HepG2 (cell line): ENCODE results near the gene LIME1. TPM values are rescaled to one million over a fixed set of nuclear protein-coding genes. Genes with fewer than 3 reads are reported as not detected.

Source experiments
- AGO2 ChIP-seq: fragments of 200-400 bp; formaldehyde crosslinking; optimal IDR thresholded peaks from 2 replicates; pipeline ENCODE3; 2017; ENCODE audit warnings: mild to moderate bottlenecking, low read depth, low read length, moderate library complexity
- FOXA1 ChIP-seq, 2 experiments: fragments of 450-650 bp in 1 of 2; sonication (generic) in 1 of 2; formaldehyde crosslinking in 1 of 2; IDR thresholded peaks; 2 replicates each; pipeline versions ENCODE4 v1.4.0 to v1.6.1; 2016 to 2020; ENCODE audit warnings: missing genetic modification reagents in 1 of 2
- IRF2 ChIP-seq: IDR thresholded peaks from 2 replicates; pipeline ENCODE4 v1.6.1; 2018; ENCODE audit warnings: missing genetic modification reagents, missing compliant biosample characterization
- KAT8 ChIP-seq: IDR thresholded peaks from 2 replicates; pipeline ENCODE4 v1.6.1; 2016; ENCODE audit warnings: missing genetic modification reagents, missing compliant biosample characterization
- NPAS2 ChIP-seq: sonication (generic); formaldehyde crosslinking; IDR thresholded peaks from 2 replicates; pipeline ENCODE4 v1.8.0; 2022; ENCODE audit warnings: mild to moderate bottlenecking, missing genetic modification reagents, borderline replicate concordance
- PRDM15 ChIP-seq: sonication (generic); formaldehyde crosslinking; IDR thresholded peaks from 2 replicates; pipeline ENCODE4 v1.4.0; 2020; ENCODE audit warnings: missing genetic modification reagents
- RERE ChIP-seq: IDR thresholded peaks from 2 replicates; pipeline ENCODE4 v1.6.1; 2016; ENCODE audit warnings: low read depth, missing genetic modification reagents, missing compliant biosample characterization
- SMC3 ChIP-seq: IDR thresholded peaks from 2 replicates; pipeline ENCODE4 v1.6.1; 2011; ENCODE audit warnings: low read length, improper control_type of control experiment
- SYNCRIP ChIP-seq: fragments of 200-400 bp; formaldehyde crosslinking; IDR thresholded peaks from 2 replicates; pipeline ENCODE4 v1.6.1; 2018; ENCODE audit warnings: mild to moderate bottlenecking, low read depth, low read length; ENCODE audit not compliant: insufficient read depth
- ZBTB39 ChIP-seq: sonication (generic); formaldehyde crosslinking; IDR thresholded peaks from 2 replicates; pipeline ENCODE4 v1.5.0; 2020; ENCODE audit warnings: missing genetic modification reagents
- ZFY ChIP-seq: sonication (generic); formaldehyde crosslinking; IDR thresholded peaks from 2 replicates; pipeline ENCODE4 v1.4.0; 2020; ENCODE audit warnings: missing genetic modification reagents
- ZNF224 ChIP-seq: sonication (generic); formaldehyde crosslinking; IDR thresholded peaks from 2 replicates; pipeline ENCODE4 v1.5.0; 2020; ENCODE audit warnings: mild to moderate bottlenecking, missing genetic modification reagents
- ZNF296 ChIP-seq: sonication (generic); formaldehyde crosslinking; conservative IDR thresholded peaks from 2 replicates; pipeline ENCODE4 v1.5.0; 2020; ENCODE audit warnings: mild to moderate bottlenecking, missing genetic modification reagents
- ZNF576 ChIP-seq: sonication (generic); formaldehyde crosslinking; IDR thresholded peaks from 2 replicates; pipeline ENCODE4 v1.4.0; 2020; ENCODE audit warnings: mild to moderate bottlenecking, missing genetic modification reagents
- ZNF841 ChIP-seq: sonication (generic); formaldehyde crosslinking; IDR thresholded peaks from 2 replicates; pipeline ENCODE4 v1.8.1; 2023; ENCODE audit warnings: missing genetic modification reagents, borderline replicate concordance
- polyA plus RNA-seq, 8 experiments: library from polyadenylated mRNA; depleted of rRNA in 3 of 8; stranded (reverse) in 7 of 8; unstranded in 1 of 8; fragments of >200 nt; fragmentation: Illumina TruSeq in 4 of 8; extraction: Trizol in 4 of 8; gene quantifications; 2 replicates each; pipeline versions ENCODE4 v1.2.1 to v1.2.3, GENCODE V29; 2011 to 2016; ENCODE audit warnings: low read depth in 4 of 8, missing spikeins in 1 of 8, mixed read lengths in 1 of 8; ENCODE audit not compliant: insufficient read depth in 1 of 8
- total RNA-seq, 5 experiments: library from RNA; depleted of rRNA; stranded (reverse); fragments of >200 nt; fragmentation: Illumina TruSeq; extraction: Trizol; gene quantifications; 2 replicates each; pipeline ENCODE4 v1.2.3, GENCODE V29; 2016; ENCODE audit warnings: low read depth in 1 of 5

The LIME1 gene
- total and polyA plus RNA-seq, 2 of the 13 experiments (the other 11 are each of a cell fraction or from before 2014, with no cell fraction given) = 13.0 to 61.5 TPM

- no peak for TF ChIP-seq FOXA1 (IDR thresholded peaks at IDR 0.05)
- no peak for TF ChIP-seq FOXA1 (CRISPR knock-in tag; IDR thresholded peaks at IDR 0.05)
- TF ChIP-seq RERE (CRISPR knock-in tag) = no peak
- no peak for TF ChIP-seq SYNCRIP
- TF ChIP-seq ZFY (CRISPR knock-in tag) = no peak; the same call in none of the 2 replicates
- TF ChIP-seq KAT8 (CRISPR knock-in tag) = no peak
- no peak for TF ChIP-seq IRF2 (CRISPR knock-in tag)
- TF ChIP-seq SMC3 = no peak
- no peak for TF ChIP-seq ZNF576 (CRISPR knock-in tag)
- no peak for TF ChIP-seq ZNF296
- TF ChIP-seq ZNF224 (CRISPR knock-in tag) = no peak
- TF ChIP-seq ZNF841 (CRISPR knock-in tag) = no peak
- no peak for TF ChIP-seq PRDM15 (CRISPR knock-in tag)
- TF ChIP-seq AGO2 = peak; percentile 100
- no peak for TF ChIP-seq ZBTB39 (CRISPR knock-in tag)
- TF ChIP-seq NPAS2 (CRISPR knock-in tag) = no peak
These were observed 8.3 kb downstream of the LIME1 start (continued) for GRCh38 chr20:63744574-63745423.
